IPS-NIHi7 (cell line): ENCODE measurements around the gene SNX10.

Experiments
- DNase-seq: peaks from one replicate; pipeline ENCODE4 v3.0.0; 2012; ENCODE audit warnings: mixed read lengths; ENCODE audit errors: extremely low spot score

Gene SNX10

GRCh38 chr7:26298472-26299058, 6.9 kb downstream of the SNX10 start:
- no peak for DNase-seq

GRCh38 chr7:26305090-26305868, 13.6 kb downstream of the SNX10 start:
- no peak for DNase-seq

GRCh38 chr7:26305869-26306665, 14.4 kb downstream of the SNX10 start:
- DNase-seq, result no peak

- DNase-seq, result no peak
Observed at GRCh38 chr7:26306790-26307189, 15.1 kb downstream of the SNX10 start.

- DNase-seq, result no peak
Observed at GRCh38 chr7:26307226-26307625, 15.6 kb downstream of the SNX10 start.

- no peak for DNase-seq
Observed at GRCh38 chr7:26307791-26308190, 16.1 kb downstream of the SNX10 start.

GRCh38 chr7:26308551-26308950, 16.9 kb downstream of the SNX10 start:
- no peak for DNase-seq

GRCh38 chr7:26309089-26309488, 17.4 kb downstream of the SNX10 start:
- no peak for DNase-seq

GRCh38 chr7:26311798-26312197, 20.1 kb downstream of the SNX10 start:
- DNase-seq, result no peak

GRCh38 chr7:26317211-26317610, 25.5 kb downstream of the SNX10 start:
- no peak for DNase-seq

- no peak for DNase-seq
Observed at GRCh38 chr7:26318921-26319320, 27.3 kb downstream of the SNX10 start.

GRCh38 chr7:26319636-26320035, 28.0 kb downstream of the SNX10 start:
- DNase-seq, result no peak

GRCh38 chr7:26320878-26321277, 29.2 kb downstream of the SNX10 start:
- DNase-seq, result no peak

GRCh38 chr7:26321435-26321834, 29.8 kb downstream of the SNX10 start:
- no peak for DNase-seq

- DNase-seq, result no peak
Observed at GRCh38 chr7:26326211-26326610, 34.5 kb downstream of the SNX10 start.

- DNase-seq, result no peak
Observed at GRCh38 chr7:26328498-26329390, 37.1 kb downstream of the SNX10 start.

- no peak for DNase-seq
Observed at GRCh38 chr7:26329520-26330255, 38.0 kb downstream of the SNX10 start.

GRCh38 chr7:26331113-26331512, 39.5 kb downstream of the SNX10 start:
- no peak for DNase-seq

- no peak for DNase-seq
Observed at GRCh38 chr7:26331789-26332188, 40.1 kb downstream of the SNX10 start.

GRCh38 chr7:26332698-26333097, 41.0 kb downstream of the SNX10 start:
- no peak for DNase-seq
